Breast epithelium (tissue), 4 donors: Measurements from ENCODE around the gene ABAT. TPM values are rescaled to one million over a fixed set of nuclear protein-coding genes. Genes with fewer than 3 reads are reported as not detected.

Experiments used
- DNase-seq, 2 donors: peaks; one replicate each; pipeline ENCODE4 v3.0.0-alpha.2; 2019; ENCODE audit warnings: low spot score in 2 of 2
- H3K27ac ChIP-seq, 2 donors: fragments of 200-600 bp; sonication (generic) in 1 of 2; one replicate each; pipeline ENCODE4 v1.5.1; 2016 to 2019; ENCODE audit warnings: mild to moderate bottlenecking in 1 of 2
- H3K27me3 ChIP-seq, 2 donors: fragments of 200-600 bp; sonication (generic) in 1 of 2; one replicate each; pipeline versions ENCODE4 v1.5.1 to v1.6.0; 2017 to 2019; ENCODE audit warnings: control low read depth in 1 of 2, mild to moderate bottlenecking in 1 of 2
- H3K36me3 ChIP-seq: fragments of 200-600 bp; one replicate; pipeline ENCODE4 v1.5.1; 2019
- H3K4me1 ChIP-seq, 2 donors: fragments of 200-600 bp; sonication (generic); one replicate each; pipeline ENCODE4 v1.5.1; 2016 to 2019; ENCODE audit warnings: control low read depth in 1 of 2
- H3K4me3 ChIP-seq, 3 donors: fragments of 200-600 bp; sonication (generic); 1 replicate in 2 of 3; 2 replicates in 1 of 3; pipeline ENCODE4 v1.5.1; 2016 to 2019; ENCODE audit warnings: mild to moderate bottlenecking in 3 of 3, moderate library complexity in 2 of 3
- H3K9me3 ChIP-seq, 2 donors: fragments of 200-600 bp; sonication (generic) in 1 of 2; one replicate each; pipeline ENCODE4 v1.5.1; 2016 to 2019; ENCODE audit warnings: control low read depth in 1 of 2
- POLR2A ChIP-seq: fragments of 450-650 bp; IDR thresholded peaks from one replicate; pipeline ENCODE4 v1.6.1; 2016; ENCODE audit warnings: antibody characterized with exemption, mild to moderate bottlenecking, moderate library complexity
- POLR2AphosphoS5 ChIP-seq, 3 donors: sonication (generic); formaldehyde crosslinking; IDR thresholded peaks; one replicate each; pipeline ENCODE4 v1.6.1; 2017; ENCODE audit warnings: antibody characterized with exemption in 3 of 3
- intact Hi-C: fragments of 100-400 bp; cut with DNase I; formaldehyde crosslinking; loops from one replicate; pipeline ENCODE4 v1.15.1; 2023; ENCODE audit warnings: low total_unique reads
- total RNA-seq, 3 donors: library from RNA; depleted of rRNA; stranded (reverse); fragments of >200 nt; gene quantifications; one replicate each; pipeline ENCODE4 v1.1.0, GENCODE V29; 2016
- TF ChIP-seq, protein P1 (sequence below), 3 donors: fragments of 450-650 bp; IDR thresholded peaks; one replicate each; pipeline ENCODE4 v1.5.1; 2016 to 2017; ENCODE audit warnings: antibody characterized with exemption in 3 of 3, mild to moderate bottlenecking in 3 of 3, moderate library complexity in 3 of 3

ABAT gene
- total RNA-seq, 3 donors from 2014 or later, result 7.5 to 12.6 (median 9.8) TPM

DNA sequence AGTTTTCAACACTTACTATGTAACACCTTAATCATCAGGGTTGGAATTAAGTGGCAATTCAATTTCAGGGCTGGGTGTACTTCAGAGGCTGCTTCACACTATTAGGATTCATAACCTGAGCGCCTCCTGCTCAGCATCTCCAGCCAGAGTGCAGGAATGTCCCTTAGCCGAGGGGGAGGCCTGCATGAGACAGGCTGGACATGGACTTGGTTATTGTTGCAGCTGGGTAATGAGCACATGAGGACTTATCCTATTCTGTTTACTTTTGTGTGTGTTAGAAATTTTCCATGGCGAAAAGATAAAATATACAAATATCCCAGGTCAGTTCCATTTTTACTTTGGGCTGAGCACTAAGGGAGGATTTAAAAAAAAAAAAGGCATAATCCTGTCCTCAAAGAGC is 133.6 kb downstream of the ABAT start:
- Histone ChIP-seq H3K4me3 (no peak overlapping the region), H3K27ac (no peak overlapping the region), H3K4me1 (no peaks in the 10 kb centered on the region), H3K9me3 (no peaks in the 10 kb centered on the region), H3K27me3 (no peaks in the 10 kb centered on the region), H3K36me3 (peaks cover 4% of the 10 kb centered on the region)
- no peak for DNase-seq
- intact Hi-C loops, result no loop called here
- TF ChIP-seq POLR2A, result no peak
- TF ChIP-seq, protein P1, sequence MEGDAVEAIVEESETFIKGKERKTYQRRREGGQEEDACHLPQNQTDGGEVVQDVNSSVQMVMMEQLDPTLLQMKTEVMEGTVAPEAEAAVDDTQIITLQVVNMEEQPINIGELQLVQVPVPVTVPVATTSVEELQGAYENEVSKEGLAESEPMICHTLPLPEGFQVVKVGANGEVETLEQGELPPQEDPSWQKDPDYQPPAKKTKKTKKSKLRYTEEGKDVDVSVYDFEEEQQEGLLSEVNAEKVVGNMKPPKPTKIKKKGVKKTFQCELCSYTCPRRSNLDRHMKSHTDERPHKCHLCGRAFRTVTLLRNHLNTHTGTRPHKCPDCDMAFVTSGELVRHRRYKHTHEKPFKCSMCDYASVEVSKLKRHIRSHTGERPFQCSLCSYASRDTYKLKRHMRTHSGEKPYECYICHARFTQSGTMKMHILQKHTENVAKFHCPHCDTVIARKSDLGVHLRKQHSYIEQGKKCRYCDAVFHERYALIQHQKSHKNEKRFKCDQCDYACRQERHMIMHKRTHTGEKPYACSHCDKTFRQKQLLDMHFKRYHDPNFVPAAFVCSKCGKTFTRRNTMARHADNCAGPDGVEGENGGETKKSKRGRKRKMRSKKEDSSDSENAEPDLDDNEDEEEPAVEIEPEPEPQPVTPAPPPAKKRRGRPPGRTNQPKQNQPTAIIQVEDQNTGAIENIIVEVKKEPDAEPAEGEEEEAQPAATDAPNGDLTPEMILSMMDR (IDR thresholded peaks at IDR 0.05), result no peak
- no peak for TF ChIP-seq POLR2AphosphoS5 (IDR thresholded peaks at IDR 0.05)

DNA sequence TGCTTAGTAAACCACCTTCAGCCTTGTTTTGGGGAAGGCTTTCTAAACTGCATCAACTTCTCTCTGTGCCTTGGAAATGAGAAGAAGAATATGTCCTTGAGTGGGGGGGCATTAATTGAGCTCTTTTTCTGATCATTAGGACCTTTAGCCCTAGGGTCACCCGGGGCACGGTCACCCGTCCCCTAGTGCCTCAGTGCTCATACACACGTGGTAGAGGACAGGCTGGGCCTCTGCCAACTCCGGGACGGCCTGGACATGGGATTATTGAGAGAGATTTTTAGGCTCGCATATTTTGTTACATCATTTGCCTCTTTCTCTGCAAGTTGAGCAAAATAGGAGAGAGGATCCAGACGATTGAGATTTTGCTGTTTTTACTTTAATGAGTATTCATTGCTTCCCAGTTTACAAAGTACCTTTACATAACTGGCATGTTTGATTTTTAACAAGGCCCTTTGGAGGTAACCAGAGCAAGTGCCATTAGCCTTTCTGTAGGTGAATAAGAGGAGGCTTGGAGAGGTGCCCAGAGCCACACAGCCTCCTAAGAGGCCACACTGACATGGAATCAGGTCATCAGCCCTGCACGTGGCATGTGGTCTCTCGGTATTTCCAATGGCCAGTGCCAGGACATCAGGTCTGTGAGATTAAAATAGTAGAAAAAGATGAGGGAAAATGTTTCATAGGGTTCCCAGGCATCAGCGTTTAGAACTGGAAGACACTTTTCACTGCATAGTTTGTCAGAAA is 134.4 kb downstream of the ABAT start:
- Histone ChIP-seq H3K4me1 (no peaks in the 10 kb centered on the region), H3K27me3 (no peaks in the 10 kb centered on the region), H3K4me3 (no peak overlapping the region), H3K36me3 (peaks cover 10% of the 10 kb centered on the region), H3K9me3 (no peaks in the 10 kb centered on the region), H3K27ac (no peak overlapping the region)
- TF ChIP-seq, protein P1 (IDR thresholded peaks at IDR 0.05), result no peak
- TF ChIP-seq POLR2AphosphoS5 (IDR thresholded peaks at IDR 0.05), result no peak
- TF ChIP-seq POLR2A, result no peak
- intact Hi-C loops, result no loop called here
- DNase-seq, result no peak

- TF ChIP-seq POLR2AphosphoS5 (IDR thresholded peaks at IDR 0.05) (no peak), POLR2A (no peak)
- TF ChIP-seq, protein P1 (IDR thresholded peaks at IDR 0.05), result no peak
- intact Hi-C loops, result no loop called here
- DNase-seq, result no peak
- H3K36me3 ChIP-seq, result peaks cover 10% of the 10 kb centered on the region
- H3K27me3 ChIP-seq, result no peaks in the 10 kb centered on the region
- H3K4me1 ChIP-seq, result no peaks in the 10 kb centered on the region
- H3K27ac ChIP-seq, result no peak overlapping the region
- H3K9me3 ChIP-seq, result no peaks in the 10 kb centered on the region
- no peak overlapping the region for H3K4me3 ChIP-seq
Measured at GRCh38 chr16:8812162-8812843, 137.9 kb downstream of the ABAT start.

DNA sequence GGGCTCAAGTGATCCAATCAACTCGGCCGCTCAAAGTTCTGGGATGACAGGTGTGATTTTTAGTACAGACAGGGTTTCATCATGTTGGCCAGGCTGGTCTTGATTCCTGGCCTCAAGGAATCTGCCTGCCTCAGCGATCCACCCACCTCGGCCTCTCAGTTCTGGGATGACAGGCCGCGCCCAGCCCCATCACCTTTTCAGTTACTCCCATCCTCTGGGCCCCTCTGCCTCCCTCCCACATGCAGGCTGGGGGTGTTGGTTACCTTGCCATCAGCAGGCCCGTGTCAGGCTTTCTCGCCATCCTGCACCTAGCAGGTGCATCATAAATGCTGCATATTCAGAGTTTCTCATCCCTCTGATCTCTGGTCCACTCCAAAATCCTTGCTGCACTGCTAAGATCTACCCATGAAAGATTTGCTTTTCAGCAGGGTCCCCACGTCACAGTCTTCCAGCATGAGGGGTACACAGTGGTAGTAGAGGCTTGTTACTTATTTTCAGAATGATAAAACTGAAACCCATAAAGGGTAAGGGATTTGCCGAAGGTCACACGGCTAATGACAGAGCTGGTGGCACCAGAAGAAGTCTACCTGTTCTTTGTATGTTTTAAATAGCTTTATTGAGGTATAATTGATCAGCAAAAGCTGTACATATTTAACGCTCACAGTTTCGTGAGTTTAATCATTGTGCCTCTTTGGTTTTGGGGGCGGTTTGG is 139.8 kb downstream of the ABAT start:
- peaks cover 10% of the 10 kb centered on the region for H3K36me3 ChIP-seq
- no peaks in the 10 kb centered on the region for H3K27me3 ChIP-seq
- no peaks in the 10 kb centered on the region for H3K9me3 ChIP-seq
- H3K27ac ChIP-seq, result no peak overlapping the region
- H3K4me3 ChIP-seq, result no peak overlapping the region
- no peak for DNase-seq
- no peaks in the 10 kb centered on the region for H3K4me1 ChIP-seq
- no peak for TF ChIP-seq POLR2AphosphoS5 (IDR thresholded peaks at IDR 0.05)
- TF ChIP-seq, protein P1 (IDR thresholded peaks at IDR 0.05), result no peak
- no peak for TF ChIP-seq POLR2A
- intact Hi-C loops, result no loop called here
